ENCODE measurements around the gene REST.

- TF ChIP-seq CTCF (IDR thresholded peaks at IDR 0.05) (no peak), POLR2A (IDR thresholded peaks at IDR 0.05) (no peak)
Measured at GRCh38 chr4:57013543-57014120, 105.9 kb downstream of the REST start.

Data from uterus (tissue), 2 donors.